HG03442 (cell line): ENCODE measurements around the gene IGF2.
"Not testable (repeated sequence)": the region's sequence is repeated elsewhere in the genome, so short reads cannot be mapped to it uniquely, and the experiment has no call there.

Experiments used
- ATAC-seq: cut with Tn5 transposase; IDR thresholded peaks from one replicate; pipeline ENCODE4 v1.9.1; 2021; ENCODE audit warnings: mild to moderate bottlenecking, moderate library complexity; ENCODE audit not compliant: unreplicated experiment

IGF2 gene

DNA sequence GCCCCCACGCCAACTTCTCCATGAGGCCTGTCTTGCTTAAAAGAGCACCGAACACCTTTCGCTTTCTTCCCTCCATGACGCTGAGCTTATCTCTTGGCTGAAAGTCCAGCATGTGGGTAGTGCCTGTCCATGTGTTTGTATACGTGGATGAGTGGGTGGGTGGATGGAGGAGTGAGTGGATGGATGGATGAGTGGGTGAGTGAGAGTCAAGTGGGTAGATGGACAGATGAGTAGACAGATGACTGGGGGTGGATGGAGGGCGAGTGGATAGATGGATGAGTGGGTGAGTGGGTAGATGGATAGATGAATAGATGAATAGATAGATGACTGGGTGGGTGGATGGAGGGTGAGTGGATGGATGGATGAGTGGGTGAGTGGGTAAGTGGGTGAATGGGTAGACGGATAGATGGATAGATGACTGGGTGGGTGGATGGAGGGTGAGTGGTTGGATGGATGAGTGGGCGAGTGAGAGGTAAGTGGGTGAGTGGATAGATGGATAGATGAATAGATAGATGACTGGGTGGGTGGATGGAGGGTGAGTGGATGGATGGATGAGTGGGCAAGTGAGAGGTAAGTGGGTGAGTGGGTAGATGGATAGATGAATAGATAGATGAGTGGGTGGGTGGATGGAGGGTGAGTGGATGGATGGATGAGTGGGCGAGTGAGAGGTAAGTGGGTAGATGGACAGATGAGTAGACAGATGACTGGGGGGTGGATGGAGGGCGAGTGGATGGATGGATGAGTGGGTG, 14.3 kb downstream of the IGF2 start:
- ATAC-seq: not testable (repeated sequence)

DNA sequence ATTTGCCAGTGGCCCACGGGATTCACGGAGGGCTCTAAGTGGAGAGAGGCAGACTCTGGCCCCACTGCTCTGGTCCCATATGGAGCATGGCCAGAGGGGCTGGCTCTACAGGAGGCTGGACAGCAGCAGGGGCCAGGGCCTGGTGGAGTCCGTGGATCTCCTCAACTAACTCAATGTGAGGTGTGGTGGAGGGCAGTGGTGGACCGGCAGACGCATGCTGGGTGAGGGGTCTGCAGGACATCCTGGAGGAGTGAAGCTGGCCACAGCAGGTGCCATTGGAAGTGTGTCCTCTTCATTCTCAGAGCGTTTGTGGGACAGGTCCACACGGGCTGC, 15.6 kb downstream of the IGF2 start:
- no peak for ATAC-seq

DNA sequence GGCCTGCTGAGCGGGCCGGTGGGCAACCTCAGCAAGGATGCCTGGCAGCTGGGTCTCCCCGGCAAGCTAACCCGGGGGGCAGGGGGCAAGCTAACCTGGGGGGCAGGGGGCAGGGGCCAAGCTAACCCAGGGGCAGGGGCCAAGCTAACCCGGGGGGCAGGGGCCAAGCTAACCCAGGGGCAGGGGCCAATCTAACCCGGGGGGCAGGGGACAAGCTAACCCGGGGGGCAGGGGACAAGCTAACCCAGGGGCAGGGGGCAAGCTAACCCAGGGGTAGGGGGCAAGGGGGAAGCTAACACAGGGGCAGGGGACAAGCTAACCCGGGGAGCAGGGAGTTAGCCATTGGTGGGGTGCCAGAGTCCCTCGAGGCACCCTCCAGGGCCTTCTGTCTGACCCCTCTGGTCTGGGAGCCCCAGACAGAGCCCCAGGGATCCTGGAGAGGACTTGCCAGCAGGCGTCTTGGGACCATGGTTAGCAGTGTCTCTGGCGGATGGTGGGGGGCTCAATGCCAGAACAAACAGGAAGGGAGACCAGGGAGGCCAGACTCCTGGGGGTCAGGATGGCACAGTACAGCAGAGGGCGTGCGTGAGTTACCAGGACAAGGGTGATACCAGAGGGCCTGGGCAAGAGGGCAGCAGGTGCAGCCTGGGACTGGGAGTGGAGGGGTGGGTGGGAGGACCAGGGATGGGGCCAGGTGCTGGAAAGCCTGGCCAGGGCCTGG, 16.1 kb downstream of the IGF2 start:
- ATAC-seq: no peak

DNA sequence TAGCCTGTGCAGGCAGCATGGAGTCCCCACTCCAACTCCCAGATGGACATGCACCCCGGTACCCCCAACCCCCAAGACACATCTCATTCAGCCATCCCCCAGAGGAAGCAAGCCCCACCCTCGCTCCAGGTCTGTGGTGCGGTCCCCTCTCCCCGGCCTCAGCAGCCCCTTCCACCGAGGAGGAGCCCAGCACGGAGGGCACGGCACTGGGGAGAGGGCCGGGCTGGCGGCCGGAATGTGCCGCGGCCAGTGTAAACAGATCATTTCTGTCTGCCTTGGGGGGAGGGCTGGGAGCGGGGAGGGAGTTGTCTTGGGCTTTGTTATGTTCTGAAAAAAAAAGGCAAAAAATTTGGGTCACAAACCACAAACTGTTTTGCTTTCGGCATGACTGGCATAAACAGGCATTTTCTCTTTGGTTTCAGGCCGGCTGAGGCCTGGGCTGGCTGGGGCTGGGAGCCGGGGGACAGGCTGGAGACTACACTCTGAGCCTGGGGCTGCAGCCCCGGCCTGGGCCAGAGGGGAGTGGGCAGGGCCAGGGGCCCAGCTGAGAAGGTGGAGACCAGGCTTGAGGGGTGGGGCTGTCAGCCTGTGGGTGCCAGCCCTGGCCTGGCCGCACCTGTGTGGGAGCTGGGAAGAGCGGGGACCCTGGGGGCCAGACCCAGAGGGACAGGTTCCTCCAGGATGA, 16.8 kb downstream of the IGF2 start:
- ATAC-seq: no peak

DNA sequence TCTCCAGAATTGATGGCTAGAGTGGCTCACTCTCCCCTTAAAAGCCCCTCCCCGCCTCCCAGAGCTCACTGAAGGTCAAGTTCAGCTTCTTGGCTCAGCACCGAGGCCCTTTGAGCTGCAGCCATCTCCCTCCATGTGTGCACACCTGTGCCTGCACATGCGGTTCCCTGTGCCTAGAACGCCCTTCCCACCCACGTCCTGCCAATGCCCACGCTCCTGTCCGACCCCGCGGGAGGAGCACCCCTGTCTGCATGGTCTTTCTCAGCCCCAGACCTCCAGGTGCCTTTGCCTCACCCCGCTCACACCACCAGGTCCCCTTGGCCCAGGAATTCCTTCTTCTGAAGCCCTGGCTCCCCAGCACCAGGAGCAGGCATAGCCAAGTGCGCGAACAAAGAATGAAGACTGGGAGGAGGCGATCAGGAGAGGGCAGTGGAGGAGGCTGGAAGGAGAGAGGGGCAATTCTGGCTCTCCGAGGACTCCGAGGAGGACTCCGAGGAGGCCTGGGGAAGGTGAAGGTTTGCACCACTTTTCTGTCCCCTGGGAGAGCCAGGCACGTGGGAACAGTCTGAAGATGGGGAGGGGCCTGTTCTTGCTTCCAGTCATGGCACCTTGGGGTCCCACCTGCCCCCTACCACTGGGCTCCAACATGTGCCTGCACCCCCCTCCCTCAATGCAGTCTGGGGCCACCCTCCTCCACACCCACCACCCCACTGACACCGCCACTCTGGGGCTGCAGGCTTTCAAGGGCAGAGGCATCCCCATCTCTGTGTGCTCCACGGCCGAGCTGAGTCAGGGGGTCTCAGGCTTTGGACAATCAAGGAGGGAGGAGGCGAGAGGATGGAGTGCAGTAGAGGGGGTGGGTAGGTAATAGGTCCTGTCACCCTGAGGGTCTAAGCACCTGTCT, 17.7 kb downstream of the IGF2 start:
- no peak for ATAC-seq

DNA sequence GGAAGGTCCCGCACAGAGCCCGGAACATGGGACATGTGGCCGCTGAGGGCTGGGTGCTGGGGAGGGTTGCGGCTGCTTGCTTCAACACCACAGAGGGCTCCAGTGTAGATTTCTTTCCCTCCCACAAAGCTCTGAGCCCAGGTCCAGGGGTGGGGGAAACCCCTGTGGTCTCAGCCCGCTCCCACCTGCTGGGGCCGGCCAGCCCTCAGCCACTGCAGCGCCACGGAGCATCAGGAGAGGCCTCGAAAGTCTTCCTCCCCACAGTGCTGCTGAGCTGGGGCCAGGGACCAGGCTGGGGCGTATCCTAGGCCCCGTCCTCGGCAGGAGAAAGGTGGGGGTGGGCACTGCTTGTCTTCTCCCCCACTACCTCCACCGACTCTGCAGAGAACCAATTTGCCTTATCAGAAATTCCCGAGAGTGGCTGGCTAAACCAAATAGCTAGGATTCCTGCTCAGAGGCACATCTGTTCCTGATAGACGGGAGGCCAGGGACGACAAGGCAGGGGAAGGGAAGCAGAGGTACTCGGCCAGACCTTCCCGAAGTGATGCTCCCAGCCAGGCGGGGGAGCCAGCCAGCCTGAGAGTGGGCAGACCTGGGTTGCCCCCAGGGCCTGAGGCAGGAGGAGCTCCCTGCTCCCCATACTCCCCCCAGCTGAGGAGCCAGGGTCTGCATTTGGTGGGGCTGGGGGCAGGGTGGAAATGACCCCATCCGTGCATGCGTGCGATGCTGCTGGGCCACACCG, 18.7 kb downstream of the IGF2 start:
- no peak for ATAC-seq

DNA sequence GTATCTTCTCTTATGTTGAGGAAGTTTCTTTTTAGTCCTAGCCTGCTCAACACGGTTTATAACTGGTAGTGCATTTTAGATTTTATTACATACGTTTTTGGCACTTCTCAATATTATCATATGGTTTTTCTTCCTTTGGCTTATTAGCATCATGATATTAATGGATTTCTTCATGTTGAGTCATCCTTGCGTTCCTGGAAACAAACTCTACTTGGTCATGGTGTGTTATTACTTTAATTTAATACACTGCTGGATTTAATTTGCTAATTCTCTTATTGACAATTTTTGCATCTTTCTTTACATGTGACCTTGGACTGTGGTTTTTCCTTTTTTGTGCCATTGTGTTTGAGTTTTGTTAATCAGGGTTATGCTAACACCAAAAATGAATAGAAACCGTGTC, 20.5 kb downstream of the IGF2 start:
- ATAC-seq: no peak

DNA sequence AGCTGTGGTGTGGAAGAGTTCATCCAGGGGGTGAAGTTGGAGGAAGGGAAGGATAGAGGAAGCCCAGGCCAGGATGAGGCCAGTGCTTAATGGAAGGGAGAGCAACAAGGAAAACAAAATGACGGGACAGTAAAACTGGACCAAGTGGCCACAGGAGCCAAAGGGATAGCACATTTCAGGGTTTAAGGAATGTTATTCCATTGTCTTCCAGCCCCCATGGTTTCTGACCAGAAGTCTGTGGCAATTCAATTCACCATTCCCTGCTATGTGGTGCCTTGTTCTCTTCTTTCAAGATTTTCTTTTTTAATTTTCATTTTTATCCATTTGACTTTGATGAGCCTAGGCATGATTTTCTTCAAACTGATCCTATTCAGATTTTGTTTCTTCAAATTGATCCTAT, 22.5 kb downstream of the IGF2 start:
- ATAC-seq: no peak

DNA sequence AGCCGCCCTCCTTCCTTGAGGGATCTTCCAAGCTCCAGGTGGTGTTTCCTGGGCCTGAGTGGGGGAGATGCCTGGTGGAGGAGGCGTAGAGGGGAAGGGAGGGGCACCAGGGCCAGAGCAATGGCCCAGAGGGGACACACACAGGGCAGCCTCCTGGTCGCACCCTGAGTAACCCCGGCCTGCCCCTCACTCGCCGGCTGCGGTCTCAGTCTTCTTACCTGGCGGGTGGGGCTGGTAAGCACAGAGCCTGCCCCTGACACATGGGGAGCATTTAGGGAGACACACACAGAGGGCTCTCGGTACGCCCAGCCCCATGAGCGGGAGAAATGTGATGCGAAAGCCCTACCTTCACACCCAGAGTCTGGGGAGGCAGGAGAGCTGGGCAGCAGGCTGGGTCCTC, 23.9 kb downstream of the IGF2 start:
- ATAC-seq: no peak

DNA sequence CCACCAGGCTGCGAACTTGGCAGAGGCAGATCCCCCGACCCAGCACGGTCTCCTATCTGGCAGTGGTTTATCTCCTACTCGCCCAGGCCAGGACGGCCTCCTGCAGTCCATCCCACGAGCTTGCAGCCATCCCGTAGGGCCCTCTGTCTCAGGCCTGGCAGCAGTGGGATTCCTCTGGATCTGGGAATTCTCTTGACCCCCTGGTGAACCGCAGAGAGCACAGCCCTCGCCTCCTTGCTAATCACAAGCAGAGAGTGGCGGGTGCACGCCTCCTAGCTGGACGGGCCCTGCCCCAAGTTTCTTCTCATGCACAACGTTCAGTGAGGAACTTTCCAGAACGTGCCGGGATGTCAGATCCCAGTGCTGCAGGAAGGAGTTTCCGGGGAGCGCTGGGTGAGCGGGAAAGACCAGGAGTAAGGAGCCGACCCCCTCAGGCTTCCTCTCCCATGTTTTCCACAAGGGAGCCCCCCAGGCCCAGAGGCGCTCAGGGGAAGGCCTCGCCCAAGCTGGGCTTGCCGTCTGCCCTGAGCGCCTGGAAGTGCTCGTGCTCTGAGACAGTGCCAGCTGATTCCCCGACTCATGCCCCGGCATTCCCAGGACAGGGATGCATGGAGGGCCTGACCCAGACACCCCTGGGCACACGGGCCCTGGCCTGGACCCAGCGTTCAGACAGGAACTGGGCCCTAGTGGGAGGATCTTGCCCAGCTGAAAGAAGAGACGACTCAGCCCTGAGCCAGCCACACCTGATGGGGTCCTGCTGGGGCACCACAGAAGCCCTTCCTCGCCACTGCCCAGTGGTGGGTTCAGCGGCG, 24.6 kb downstream of the IGF2 start:
- no peak for ATAC-seq

DNA sequence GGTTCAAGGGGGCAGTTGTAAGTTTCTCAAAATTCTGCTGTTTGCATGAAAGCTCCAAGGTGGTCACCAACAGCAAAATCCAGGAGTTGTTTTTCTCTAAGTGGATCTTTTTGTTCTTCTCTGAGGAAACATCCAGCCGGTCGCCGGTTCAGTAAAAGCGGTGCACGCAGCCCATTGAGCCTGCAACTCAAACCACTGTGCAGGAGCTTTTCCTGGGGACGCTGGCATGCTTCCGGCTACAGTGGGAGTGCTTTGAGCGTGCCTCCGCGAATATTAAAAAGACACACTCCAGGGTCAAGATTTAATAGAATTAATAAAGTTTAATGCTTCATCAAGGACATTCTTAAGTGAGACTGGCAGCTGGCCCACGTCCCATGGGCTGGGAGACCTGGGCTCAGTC, 25.4 kb downstream of the IGF2 start:
- ATAC-seq: no peak

DNA sequence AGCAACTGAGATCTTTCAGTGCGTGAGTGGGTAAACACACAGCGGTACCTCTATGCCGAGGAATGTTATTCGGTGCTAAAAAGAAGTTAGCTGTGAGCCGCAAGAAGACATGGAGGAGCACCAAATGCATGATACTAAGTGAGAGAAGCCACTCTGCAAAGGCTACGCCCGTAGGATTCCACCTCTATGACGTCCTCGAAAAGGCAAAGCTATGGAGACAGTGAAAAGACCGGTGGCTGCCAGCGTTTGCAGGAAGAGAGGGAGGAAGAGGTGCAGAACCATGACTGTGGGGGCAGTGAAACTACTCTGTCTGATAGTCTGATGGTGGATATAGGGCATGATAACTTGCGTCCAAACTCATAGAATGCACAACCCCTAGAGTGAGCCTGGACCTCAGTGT, 28.7 kb downstream of the IGF2 start:
- ATAC-seq: no peak

DNA sequence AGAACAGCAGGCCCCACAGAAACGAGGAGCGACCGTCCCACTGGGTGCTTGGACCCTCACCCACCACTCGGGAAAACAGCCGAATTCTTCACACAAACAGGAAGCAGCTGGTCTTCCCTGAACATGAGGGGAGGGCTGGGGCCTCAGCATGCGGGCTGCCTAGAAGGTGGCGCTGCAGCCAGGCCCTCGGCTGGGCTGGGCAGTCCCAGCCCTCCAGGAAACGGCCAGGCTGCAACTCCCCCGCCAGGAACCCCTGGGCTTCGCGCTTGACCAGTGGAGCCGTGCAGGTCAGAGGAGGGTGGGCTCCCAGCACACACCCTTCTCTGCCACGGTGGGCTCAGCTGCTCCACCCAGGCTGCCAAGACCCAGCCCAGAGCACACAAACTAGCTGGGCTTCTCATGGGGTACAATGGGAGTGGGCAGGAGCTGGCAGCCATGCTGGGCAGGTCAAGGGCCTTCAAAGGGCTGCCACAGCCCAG, 29.6 kb downstream of the IGF2 start:
- ATAC-seq: no peak

DNA sequence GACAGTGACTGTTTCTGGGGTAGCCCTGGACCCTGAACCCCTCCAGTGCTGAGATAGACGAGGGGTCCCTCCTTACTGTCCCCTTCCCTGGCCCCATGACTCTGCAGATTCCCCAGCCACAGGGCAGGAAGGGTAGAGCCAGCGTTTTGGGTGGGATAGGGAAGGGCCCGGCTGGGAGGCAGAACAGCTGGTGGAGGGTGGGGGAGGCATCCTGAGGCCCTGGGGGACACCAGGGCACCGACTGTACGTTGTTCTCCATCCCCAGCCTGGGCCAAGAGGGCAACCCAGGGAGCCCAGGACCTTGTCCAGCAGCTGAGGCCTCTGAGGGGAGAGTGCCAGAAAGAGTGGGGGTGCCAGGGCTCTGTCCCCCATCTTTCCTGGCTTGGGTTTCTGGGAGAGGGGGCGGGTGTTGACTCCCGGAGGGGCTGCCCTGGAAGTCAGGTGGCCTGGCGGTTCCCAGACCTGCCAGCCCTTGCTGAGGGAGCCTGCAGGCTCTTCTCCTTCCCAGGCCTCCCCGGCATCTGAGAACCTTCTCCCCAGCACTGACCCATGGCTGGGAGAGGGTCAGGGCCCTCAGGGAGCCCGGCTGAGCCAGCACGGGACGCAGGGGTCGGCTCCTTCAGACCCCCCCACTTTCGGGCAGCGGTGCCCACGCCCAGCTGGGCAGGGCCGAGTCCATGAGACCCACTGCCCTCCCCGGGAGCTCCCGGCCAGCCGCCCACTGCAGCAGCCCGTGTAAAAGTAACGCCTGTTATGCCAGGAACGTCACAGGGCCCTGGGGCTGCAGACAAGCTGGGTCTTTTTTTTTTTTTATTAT, 30.3 kb downstream of the IGF2 start:
- no peak for ATAC-seq

DNA sequence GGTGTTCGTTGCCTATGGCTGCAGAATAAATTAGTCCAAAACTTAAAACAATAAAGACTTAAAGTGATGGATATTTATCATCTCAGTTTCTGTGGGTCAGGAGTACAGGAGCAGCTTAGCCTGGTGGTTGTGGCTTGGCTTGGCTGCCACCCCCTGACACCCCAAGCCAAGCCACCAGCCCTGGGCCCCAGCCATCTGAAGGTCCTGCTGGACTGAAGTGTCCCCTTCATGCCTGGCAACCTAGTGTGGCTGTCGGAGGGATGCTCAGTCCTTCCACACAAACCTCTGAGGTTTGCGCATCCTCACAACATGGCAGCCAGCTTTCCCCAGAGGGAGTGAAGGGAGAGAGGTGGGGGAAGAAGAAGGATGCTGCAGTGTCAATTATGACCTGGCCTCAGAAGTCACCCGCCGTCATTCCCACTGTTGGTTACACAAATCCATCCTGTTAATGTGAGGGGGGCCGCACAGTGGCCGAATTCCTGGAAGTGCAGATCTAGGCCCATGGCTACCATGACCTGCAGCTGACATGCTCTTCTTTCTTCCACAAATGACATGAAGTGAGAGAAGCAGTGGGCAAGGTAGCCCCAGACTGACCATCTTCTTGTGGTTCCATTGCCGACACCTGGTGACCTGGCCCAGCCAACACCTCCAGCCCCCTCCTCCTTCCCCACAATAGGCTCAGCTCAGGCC, 31.1 kb downstream of the IGF2 start:
- no peak for ATAC-seq

DNA sequence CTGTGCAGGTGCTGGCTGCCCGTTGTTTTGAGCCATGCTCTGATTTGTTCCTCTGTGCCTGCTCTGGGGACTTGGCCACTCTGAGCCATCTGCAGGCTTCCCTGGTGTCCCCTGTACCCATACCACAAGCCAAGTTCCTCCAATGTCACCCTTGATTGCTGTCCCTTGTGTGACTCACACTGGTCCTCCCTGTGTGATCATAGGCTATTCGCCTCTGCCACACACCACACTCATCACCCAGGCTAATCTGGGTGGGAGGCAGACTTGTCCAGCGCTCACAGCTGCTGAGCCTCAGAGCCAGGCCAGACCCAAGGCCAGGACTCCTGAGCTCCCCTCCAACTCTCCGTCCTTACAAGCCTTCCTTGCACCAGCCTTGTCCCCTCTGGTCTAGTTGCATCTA, 31.7 kb downstream of the IGF2 start:
- no peak for ATAC-seq

DNA sequence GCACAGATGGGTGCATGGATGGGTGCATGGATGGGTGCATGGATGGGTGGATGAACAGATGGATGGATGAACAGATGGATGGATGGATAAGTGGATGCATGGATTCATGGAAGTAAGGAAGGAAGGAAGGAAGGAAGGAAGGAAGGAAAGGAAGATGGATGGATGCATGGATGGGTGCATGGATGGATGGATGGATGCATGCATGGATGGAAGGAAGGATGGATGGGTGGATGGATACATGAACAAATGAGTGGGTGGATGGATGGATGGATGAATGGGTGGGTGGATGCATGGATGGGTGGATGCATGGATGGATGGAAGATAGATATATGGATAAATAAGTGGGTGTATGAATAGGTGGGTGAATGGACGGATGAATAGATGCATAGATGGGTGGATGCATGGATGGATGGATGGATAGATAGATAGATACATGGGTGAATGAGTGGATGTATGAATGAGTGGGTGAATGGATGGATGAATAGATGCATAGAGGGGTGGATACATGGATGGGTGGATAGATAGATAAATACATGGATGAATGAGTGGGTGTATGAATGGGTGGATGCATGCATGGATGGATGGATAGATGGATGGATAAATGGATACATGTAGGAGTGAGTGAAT, 32.5 kb downstream of the IGF2 start:
- no peak for ATAC-seq

DNA sequence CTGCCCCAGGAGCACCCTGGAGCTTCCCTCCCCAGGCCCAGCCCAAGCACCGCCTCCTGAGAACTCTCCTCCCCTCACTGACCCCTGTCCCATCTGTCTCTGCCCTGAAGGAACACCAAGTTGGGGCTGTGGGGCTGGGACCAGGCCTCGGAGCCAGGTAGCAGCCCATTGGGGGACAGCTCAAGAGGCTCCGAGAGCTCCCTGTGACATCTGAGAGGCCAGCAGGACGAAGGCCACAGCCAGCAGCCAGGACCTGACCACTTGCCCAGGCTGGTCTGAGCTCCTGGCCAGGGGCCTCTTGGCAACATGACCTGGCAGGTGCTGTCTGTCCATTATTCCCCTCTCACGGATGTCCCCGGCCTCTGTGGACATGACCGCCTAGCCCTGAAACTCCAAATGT, 33.7 kb downstream of the IGF2 start:
- ATAC-seq: no peak
